HepG2 (cell line): ENCODE data around the gene WDR81. TPM values are rescaled to one million over a fixed set of nuclear protein-coding genes. Genes with fewer than 3 reads are reported as not detected.

Experiments used
- ASH2L ChIP-seq: fragments of 300-600, 200-600 bp; sonication (generic); IDR thresholded peaks from 2 replicates; pipeline ENCODE4 v1.7.0; 2017; ENCODE audit warnings: low read depth, mild to moderate bottlenecking, moderate library complexity, mixed read lengths, low read length; ENCODE audit not compliant: insufficient read length
- ATF7 ChIP-seq, 2 experiments: fragments of 450-650 bp in 1 of 2; sonication (generic) in 1 of 2; formaldehyde crosslinking in 1 of 2; IDR thresholded peaks; 2 replicates each; pipeline versions ENCODE4 v1.4.0 to v1.6.1; 2016 to 2020; ENCODE audit warnings: antibody characterized with exemption in 1 of 2, mild to moderate bottlenecking in 1 of 2, missing genetic modification reagents in 1 of 2
- FOSL1 ChIP-seq: sonication (generic); formaldehyde crosslinking; IDR thresholded peaks from 2 replicates; pipeline ENCODE4 v1.9.0; 2021; ENCODE audit warnings: missing genetic modification reagents, borderline replicate concordance
- HNRNPUL1 ChIP-seq: fragments of 200-400 bp; formaldehyde crosslinking; IDR thresholded peaks from 2 replicates; pipeline ENCODE4 v1.6.1; 2017; ENCODE audit warnings: low read depth, mild to moderate bottlenecking, low read length, moderate library complexity
- MAFK ChIP-seq, 2 experiments: IDR thresholded peaks in 1 of 2; conservative IDR thresholded peaks in 1 of 2; 2 replicates each; pipeline ENCODE4 v1.6.1; 2011; ENCODE audit warnings: improper control_type of control experiment in 2 of 2, low read length in 2 of 2
- TOE1 ChIP-seq: sonication (generic); formaldehyde crosslinking; IDR thresholded peaks from 2 replicates; pipeline ENCODE4 v1.4.0; 2020; ENCODE audit warnings: mild to moderate bottlenecking, missing genetic modification reagents
- ZFP36 ChIP-seq: fragments of 150-350 bp; IDR thresholded peaks from 2 replicates; pipeline ENCODE4 v1.6.1; 2018; ENCODE audit warnings: borderline replicate concordance, low read length, low read depth; ENCODE audit not compliant: partially characterized antibody
- ZNF235 ChIP-seq: sonication (generic); formaldehyde crosslinking; IDR thresholded peaks from 2 replicates; pipeline ENCODE4 v1.8.1; 2023; ENCODE audit warnings: mild to moderate bottlenecking, missing genetic modification reagents, borderline replicate concordance
- ZNF616 ChIP-seq: sonication (generic); formaldehyde crosslinking; IDR thresholded peaks from 2 replicates; pipeline ENCODE4 v1.5.0; 2020; ENCODE audit warnings: low read depth, mild to moderate bottlenecking, missing genetic modification reagents
- ZNF674 ChIP-seq: sonication (generic); formaldehyde crosslinking; IDR thresholded peaks from 2 replicates; pipeline ENCODE4 v1.5.0; 2020; ENCODE audit warnings: low read depth, mild to moderate bottlenecking, missing genetic modification reagents
- ZNF713 ChIP-seq: sonication (generic); formaldehyde crosslinking; IDR thresholded peaks from 2 replicates; pipeline ENCODE4 v1.4.0; 2020; ENCODE audit warnings: mild to moderate bottlenecking, missing genetic modification reagents
- polyA plus RNA-seq, 8 experiments: library from polyadenylated mRNA; depleted of rRNA in 3 of 8; stranded (reverse) in 7 of 8; unstranded in 1 of 8; fragments of >200 nt; fragmentation: Illumina TruSeq in 4 of 8; extraction: Trizol in 4 of 8; gene quantifications; 2 replicates each; pipeline versions ENCODE4 v1.2.1 to v1.2.3, GENCODE V29; 2011 to 2016; ENCODE audit warnings: low read depth in 4 of 8, missing spikeins in 1 of 8, mixed read lengths in 1 of 8; ENCODE audit not compliant: insufficient read depth in 1 of 8
- total RNA-seq, 5 experiments: library from RNA; depleted of rRNA; stranded (reverse); fragments of >200 nt; fragmentation: Illumina TruSeq; extraction: Trizol; gene quantifications; 2 replicates each; pipeline ENCODE4 v1.2.3, GENCODE V29; 2016; ENCODE audit warnings: low read depth in 1 of 5
- TF ChIP-seq, protein P1 (sequence below): sonication (generic); formaldehyde crosslinking; IDR thresholded peaks from 2 replicates; pipeline ENCODE4 v1.9.0; 2021; ENCODE audit warnings: mild to moderate bottlenecking, missing genetic modification reagents
- TF ChIP-seq, protein P2 (sequence below): IDR thresholded peaks from 2 replicates; pipeline ENCODE4 v1.6.1; 2016; ENCODE audit warnings: missing compliant biosample characterization, missing genetic modification reagents, borderline replicate concordance
- TF ChIP-seq, protein P3 (sequence below): sonication (generic); formaldehyde crosslinking; conservative IDR thresholded peaks from 2 replicates; pipeline ENCODE4 v1.8.0; 2022; ENCODE audit warnings: low read depth, missing genetic modification reagents
- TF ChIP-seq, protein P4 (sequence below): sonication (generic); formaldehyde crosslinking; conservative IDR thresholded peaks from 2 replicates; pipeline ENCODE4 v1.5.0; 2020; ENCODE audit warnings: missing genetic modification reagents

Gene WDR81
- total and polyA plus RNA-seq, 2 of the 13 experiments (the other 11 are each of a cell fraction or from before 2014, with no cell fraction given): 9.1 to 16.7 TPM

DNA sequence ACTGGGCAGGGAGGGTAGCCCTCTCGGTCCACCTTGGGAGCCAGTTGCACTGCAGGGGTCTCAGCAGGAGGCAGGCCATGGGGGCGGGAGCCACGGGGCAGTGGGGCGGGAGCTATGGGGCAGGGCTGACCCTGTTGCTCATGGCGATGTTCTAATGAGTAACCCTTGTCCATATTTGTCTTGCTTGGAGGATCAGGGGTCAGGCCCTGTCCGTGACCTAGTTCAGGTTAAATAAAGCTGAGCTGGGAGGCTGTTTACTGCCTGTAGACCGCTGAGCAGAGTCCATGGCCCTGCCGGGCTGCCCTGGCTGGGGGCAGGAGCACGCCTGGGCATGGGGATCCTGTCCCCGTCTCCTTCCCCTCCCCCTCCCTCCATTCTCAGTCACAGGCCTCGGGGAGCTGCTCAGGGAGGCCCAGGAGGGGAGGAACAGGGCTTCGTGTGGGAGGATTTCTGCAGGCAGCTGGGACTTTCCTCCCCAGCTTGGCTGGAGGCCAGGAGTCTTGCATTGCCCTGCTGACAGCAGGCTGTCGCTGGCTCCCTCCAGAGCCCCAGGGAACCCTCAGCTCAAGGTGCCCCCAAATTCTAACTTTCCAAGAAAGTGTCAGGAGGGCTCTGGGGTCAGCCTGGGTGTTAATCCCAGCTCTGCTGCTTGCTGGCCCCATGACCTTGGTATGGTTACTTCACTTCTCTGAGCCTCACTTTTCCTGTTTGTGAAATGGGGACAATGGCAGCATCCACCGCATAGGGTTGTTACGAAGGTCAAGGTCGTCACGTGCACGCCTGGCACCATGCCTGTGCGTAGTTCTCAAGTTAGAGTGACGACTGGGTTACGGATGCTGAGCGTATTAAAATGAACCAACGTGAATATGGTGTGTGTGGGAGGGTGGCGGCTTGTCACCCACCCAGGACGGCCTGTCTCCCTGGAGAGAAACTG, 12.1 kb downstream of the WDR81 start (continued):
- TF ChIP-seq, protein P1, sequence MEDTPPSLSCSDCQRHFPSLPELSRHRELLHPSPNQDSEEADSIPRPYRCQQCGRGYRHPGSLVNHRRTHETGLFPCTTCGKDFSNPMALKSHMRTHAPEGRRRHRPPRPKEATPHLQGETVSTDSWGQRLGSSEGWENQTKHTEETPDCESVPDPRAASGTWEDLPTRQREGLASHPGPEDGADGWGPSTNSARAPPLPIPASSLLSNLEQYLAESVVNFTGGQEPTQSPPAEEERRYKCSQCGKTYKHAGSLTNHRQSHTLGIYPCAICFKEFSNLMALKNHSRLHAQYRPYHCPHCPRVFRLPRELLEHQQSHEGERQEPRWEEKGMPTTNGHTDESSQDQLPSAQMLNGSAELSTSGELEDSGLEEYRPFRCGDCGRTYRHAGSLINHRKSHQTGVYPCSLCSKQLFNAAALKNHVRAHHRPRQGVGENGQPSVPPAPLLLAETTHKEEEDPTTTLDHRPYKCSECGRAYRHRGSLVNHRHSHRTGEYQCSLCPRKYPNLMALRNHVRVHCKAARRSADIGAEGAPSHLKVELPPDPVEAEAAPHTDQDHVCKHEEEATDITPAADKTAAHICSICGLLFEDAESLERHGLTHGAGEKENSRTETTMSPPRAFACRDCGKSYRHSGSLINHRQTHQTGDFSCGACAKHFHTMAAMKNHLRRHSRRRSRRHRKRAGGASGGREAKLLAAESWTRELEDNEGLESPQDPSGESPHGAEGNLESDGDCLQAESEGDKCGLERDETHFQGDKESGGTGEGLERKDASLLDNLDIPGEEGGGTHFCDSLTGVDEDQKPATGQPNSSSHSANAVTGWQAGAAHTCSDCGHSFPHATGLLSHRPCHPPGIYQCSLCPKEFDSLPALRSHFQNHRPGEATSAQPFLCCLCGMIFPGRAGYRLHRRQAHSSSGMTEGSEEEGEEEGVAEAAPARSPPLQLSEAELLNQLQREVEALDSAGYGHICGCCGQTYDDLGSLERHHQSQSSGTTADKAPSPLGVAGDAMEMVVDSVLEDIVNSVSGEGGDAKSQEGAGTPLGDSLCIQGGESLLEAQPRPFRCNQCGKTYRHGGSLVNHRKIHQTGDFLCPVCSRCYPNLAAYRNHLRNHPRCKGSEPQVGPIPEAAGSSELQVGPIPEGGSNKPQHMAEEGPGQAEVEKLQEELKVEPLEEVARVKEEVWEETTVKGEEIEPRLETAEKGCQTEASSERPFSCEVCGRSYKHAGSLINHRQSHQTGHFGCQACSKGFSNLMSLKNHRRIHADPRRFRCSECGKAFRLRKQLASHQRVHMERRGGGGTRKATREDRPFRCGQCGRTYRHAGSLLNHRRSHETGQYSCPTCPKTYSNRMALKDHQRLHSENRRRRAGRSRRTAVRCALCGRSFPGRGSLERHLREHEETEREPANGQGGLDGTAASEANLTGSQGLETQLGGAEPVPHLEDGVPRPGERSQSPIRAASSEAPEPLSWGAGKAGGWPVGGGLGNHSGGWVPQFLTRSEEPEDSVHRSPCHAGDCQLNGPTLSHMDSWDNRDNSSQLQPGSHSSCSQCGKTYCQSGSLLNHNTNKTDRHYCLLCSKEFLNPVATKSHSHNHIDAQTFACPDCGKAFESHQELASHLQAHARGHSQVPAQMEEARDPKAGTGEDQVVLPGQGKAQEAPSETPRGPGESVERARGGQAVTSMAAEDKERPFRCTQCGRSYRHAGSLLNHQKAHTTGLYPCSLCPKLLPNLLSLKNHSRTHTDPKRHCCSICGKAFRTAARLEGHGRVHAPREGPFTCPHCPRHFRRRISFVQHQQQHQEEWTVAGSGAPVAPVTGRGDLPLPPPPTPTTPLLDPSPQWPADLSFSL (CRISPR knock-in tag): no peak
- TF ChIP-seq MAFK (conservative IDR thresholded peaks at IDR 0.05 in 1 of 2, IDR thresholded peaks at IDR 0.05 in 1 of 2; ENCODE audit: low read length in 2 of 2) (peak in 1 of 2 experiments; percentile 30; a peak in 3 of 4 replicates), HNRNPUL1 (no peak), ASH2L (peak; percentile 73), ZNF235 (CRISPR knock-in tag) (peak; percentile 87), FOSL1 (CRISPR knock-in tag) (no peak; the same call in 1 of the 2 replicates), ZNF713 (CRISPR knock-in tag) (no peak), ZFP36 (no peak), ZNF616 (CRISPR knock-in tag) (peak; percentile 77; the same call in 1 of the 2 replicates), TOE1 (CRISPR knock-in tag) (peak; percentile 91; the same call in 1 of the 2 replicates), ATF7 (IDR thresholded peaks at IDR 0.05) (no peak), ATF7 (CRISPR knock-in tag; IDR thresholded peaks at IDR 0.05) (peak; percentile 50; the same call in 1 of the 2 replicates), ZNF674 (CRISPR knock-in tag) (0 out of 2 replicates have a peak, but pooled peaks have one; percentile 46)
- TF ChIP-seq, protein P2, sequence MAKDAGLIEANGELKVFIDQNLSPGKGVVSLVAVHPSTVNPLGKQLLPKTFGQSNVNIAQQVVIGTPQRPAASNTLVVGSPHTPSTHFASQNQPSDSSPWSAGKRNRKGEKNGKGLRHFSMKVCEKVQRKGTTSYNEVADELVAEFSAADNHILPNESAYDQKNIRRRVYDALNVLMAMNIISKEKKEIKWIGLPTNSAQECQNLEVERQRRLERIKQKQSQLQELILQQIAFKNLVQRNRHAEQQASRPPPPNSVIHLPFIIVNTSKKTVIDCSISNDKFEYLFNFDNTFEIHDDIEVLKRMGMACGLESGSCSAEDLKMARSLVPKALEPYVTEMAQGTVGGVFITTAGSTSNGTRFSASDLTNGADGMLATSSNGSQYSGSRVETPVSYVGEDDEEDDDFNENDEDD (CRISPR knock-in tag): peak; percentile 27; the same call in 1 of the 2 replicates
- TF ChIP-seq, protein P3, sequence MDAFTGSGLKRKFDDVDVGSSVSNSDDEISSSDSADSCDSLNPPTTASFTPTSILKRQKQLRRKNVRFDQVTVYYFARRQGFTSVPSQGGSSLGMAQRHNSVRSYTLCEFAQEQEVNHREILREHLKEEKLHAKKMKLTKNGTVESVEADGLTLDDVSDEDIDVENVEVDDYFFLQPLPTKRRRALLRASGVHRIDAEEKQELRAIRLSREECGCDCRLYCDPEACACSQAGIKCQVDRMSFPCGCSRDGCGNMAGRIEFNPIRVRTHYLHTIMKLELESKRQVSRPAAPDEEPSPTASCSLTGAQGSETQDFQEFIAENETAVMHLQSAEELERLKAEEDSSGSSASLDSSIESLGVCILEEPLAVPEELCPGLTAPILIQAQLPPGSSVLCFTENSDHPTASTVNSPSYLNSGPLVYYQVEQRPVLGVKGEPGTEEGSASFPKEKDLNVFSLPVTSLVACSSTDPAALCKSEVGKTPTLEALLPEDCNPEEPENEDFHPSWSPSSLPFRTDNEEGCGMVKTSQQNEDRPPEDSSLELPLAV (CRISPR knock-in tag): no peak
- TF ChIP-seq, protein P4, sequence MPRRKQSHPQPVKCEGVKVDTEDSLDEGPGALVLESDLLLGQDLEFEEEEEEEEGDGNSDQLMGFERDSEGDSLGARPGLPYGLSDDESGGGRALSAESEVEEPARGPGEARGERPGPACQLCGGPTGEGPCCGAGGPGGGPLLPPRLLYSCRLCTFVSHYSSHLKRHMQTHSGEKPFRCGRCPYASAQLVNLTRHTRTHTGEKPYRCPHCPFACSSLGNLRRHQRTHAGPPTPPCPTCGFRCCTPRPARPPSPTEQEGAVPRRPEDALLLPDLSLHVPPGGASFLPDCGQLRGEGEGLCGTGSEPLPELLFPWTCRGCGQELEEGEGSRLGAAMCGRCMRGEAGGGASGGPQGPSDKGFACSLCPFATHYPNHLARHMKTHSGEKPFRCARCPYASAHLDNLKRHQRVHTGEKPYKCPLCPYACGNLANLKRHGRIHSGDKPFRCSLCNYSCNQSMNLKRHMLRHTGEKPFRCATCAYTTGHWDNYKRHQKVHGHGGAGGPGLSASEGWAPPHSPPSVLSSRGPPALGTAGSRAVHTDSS: no peak
